ENCODE measurements around the gene GORASP2.
A peak's percentile ranks its signal among the peaks of the same experiment; 100 is the strongest.

Gene GORASP2

DNA sequence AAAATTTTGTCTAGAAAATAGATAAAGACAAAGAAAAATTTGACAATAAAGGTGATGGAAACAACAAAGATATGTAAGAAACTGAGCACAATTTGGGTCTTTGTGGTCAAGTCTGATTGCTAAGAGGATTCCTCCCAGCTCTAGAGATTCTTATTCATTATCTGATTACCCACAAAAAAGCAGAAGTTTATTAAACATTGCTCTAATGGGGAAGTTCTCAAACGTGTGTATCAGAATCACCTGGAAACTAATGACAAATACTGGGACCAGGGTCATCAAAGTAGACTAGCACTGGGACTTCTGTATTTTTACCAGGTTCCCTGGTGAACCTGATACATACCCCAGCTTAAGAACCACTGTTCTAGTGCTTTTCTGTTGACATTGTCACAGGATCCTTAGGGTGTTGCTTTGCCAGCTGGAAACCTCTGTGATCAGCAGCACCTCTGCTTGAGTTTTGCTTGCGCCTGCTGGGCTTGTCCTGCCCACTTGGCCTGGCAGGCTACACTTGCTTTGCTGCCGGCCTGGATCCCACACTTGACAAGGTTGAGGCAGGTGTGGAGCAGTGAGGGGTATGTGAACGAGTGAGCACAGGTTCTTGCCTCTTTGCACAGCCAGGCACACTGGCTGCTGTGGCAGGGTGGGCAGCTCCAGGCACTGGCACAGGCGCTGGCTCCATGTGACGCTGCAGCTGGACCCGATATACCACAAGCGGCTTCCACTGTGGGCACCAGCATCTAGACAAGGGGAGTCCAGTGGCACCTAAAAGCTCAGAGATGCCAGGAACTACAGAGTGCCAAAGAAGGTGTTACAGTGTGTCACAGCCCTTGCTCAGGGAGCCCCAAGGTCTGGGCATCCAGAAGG lies 6.2 kb upstream of the GORASP2 start:
- DNase-seq (ENCODE audit: low read depth), result peak; percentile 15
- H3K4me3 ChIP-seq (ENCODE audit: low read depth, low read length), result no peak overlapping the region
- TF ChIP-seq, protein P1, sequence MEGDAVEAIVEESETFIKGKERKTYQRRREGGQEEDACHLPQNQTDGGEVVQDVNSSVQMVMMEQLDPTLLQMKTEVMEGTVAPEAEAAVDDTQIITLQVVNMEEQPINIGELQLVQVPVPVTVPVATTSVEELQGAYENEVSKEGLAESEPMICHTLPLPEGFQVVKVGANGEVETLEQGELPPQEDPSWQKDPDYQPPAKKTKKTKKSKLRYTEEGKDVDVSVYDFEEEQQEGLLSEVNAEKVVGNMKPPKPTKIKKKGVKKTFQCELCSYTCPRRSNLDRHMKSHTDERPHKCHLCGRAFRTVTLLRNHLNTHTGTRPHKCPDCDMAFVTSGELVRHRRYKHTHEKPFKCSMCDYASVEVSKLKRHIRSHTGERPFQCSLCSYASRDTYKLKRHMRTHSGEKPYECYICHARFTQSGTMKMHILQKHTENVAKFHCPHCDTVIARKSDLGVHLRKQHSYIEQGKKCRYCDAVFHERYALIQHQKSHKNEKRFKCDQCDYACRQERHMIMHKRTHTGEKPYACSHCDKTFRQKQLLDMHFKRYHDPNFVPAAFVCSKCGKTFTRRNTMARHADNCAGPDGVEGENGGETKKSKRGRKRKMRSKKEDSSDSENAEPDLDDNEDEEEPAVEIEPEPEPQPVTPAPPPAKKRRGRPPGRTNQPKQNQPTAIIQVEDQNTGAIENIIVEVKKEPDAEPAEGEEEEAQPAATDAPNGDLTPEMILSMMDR (IDR thresholded peaks at IDR 0.05; ENCODE audit: low read depth, low read length), result no peak
- no peak for TF ChIP-seq MYC (IDR thresholded peaks at IDR 0.05; ENCODE audit: low read depth, low read length)
- TF ChIP-seq, protein P2, sequence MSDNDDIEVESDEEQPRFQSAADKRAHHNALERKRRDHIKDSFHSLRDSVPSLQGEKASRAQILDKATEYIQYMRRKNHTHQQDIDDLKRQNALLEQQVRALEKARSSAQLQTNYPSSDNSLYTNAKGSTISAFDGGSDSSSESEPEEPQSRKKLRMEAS (IDR thresholded peaks at IDR 0.05; ENCODE audit: low read depth, low read length), result no peak
- no peak for TF ChIP-seq POLR2A (IDR thresholded peaks at IDR 0.05; ENCODE audit: extremely low read depth, insufficient read length)

DNA sequence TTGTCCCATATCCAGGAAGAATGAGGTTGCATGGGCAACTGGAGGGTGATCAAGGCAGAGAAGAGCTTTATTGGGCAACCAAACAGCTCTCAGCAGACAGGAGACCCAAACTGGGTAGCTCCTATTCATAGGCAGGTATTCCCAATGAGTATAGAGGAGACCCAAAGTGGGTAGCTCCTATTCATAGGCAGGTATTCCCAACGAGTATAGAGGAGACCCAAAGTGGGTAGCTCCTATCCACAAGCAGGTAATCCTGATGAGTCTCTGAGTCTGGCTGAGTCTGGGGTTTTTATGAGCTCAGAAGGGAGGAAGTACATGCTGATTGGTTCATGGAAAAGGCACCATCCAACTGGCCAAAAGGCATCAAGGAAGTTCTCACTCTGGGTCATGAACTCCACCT lies 5.3 kb upstream of the GORASP2 start:
- TF ChIP-seq POLR2A (IDR thresholded peaks at IDR 0.05; ENCODE audit: extremely low read depth, insufficient read length), result no peak
- TF ChIP-seq, protein P2 (IDR thresholded peaks at IDR 0.05; ENCODE audit: low read depth, low read length), result no peak
- TF ChIP-seq, protein P1 (IDR thresholded peaks at IDR 0.05; ENCODE audit: low read depth, low read length), result no peak
- no peak for TF ChIP-seq MYC (IDR thresholded peaks at IDR 0.05; ENCODE audit: low read depth, low read length)
- no peak overlapping the region for H3K4me3 ChIP-seq (ENCODE audit: low read depth, low read length)
- peak; percentile 36 for DNase-seq (ENCODE audit: low read depth)

DNA sequence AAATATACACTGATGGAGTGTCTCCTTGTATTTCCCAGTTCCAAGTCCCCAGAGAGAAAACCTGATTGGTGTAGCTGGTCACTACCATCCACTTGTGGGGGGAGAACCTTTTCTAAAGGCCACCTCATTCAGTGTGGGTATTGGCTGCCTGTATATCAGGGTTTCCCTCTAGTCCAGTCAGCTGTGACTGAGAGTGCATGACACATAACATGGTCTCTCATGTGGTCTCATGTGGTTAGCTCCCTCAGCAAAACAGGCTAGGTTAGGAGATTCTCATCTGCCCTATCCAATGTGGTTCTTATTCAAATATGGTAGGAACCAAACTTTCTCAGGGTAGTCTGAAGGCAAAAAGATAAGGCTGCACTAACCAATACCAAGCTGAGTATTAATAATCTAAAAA lies 4.1 kb upstream of the GORASP2 start:
- DNase-seq (ENCODE audit: low read depth), result no peak
- TF ChIP-seq, protein P2 (IDR thresholded peaks at IDR 0.05; ENCODE audit: low read depth, low read length), result no peak
- H3K4me3 ChIP-seq (ENCODE audit: low read depth, low read length), result no peak overlapping the region

DNA sequence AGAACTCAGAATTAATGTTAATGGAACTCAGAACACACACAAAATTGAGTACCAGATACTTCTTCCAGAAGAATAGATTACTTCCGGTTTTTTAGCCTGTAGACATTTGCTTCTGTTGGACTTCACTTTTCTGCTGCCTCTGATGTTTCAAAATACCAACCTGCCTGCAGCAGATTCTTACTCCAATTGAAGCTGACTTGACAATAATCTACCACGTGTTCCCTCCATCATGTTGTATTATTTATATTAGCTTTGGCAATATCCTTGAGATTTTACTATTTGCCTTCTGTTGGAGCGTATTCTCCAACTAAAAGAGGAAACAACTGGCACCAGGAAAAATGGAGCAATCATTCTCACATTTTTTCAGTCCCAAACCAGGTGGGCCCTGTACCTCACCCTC lies 3.1 kb upstream of the GORASP2 start:
- no peak for DNase-seq (ENCODE audit: low read depth)
- no peak overlapping the region for H3K4me3 ChIP-seq (ENCODE audit: low read depth, low read length)
- no peak for TF ChIP-seq POLR2A (IDR thresholded peaks at IDR 0.05; ENCODE audit: extremely low read depth, insufficient read length)
- TF ChIP-seq, protein P1 (IDR thresholded peaks at IDR 0.05; ENCODE audit: low read depth, low read length), result no peak
- TF ChIP-seq MYC (IDR thresholded peaks at IDR 0.05; ENCODE audit: low read depth, low read length), result no peak
- TF ChIP-seq, protein P2 (IDR thresholded peaks at IDR 0.05; ENCODE audit: low read depth, low read length), result no peak

DNA sequence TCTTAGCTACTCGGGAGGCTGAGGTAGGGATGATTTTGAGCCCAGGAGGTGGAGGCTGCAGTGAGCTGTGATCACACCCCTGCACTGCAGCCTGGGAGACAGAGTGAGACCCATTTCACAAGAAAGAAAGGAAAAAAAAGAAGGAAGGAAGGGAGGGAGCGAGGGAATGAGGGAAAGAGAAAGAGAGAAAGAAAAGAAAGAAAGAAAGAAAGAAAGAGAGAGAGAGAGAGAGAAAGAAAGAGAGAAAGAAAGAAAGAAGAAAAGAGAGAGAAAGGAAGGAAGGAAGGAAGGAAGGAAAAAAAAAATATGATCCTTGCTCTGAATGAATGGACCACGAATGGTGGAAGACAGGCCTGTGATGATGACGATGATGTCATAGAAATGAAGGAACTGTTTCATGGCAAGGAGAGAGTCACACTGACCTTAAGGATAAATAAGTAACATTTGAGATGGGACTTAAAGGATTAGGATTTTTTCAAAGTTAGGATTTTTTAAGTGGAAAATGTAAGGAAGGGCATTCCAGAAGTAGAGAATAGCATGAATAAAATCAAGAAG lies 2.2 kb upstream of the GORASP2 start:
- no peak for TF ChIP-seq MYC (IDR thresholded peaks at IDR 0.05; ENCODE audit: low read depth, low read length)
- TF ChIP-seq, protein P1 (IDR thresholded peaks at IDR 0.05; ENCODE audit: low read depth, low read length), result no peak
- TF ChIP-seq POLR2A (IDR thresholded peaks at IDR 0.05; ENCODE audit: extremely low read depth, insufficient read length), result no peak
- TF ChIP-seq, protein P2 (IDR thresholded peaks at IDR 0.05; ENCODE audit: low read depth, low read length), result no peak
- no peak for DNase-seq (ENCODE audit: low read depth)
- no peak overlapping the region for H3K4me3 ChIP-seq (ENCODE audit: low read depth, low read length)
